ENCODE data around the gene ZNF615.
"Not testable (repeated sequence)": the region's sequence is repeated elsewhere in the genome, so short reads cannot be mapped to it uniquely, and the experiment has no call there.

Gene ZNF615

GRCh38 chr19:52007806-52008557 is at the start of gene ZNF615:
TSS of gene ZNF615 (minus strand) at chr19:52008211. CDS start at chr19:52003711, 4,500 bp downstream.
- peak; percentile 79 for DNase-seq

GRCh38 chr19:52056480-52056879 is 48.5 kb upstream of the ZNF615 start:
- DNase-seq = not testable (repeated sequence)

- DNase-seq = not testable (repeated sequence)
Observed at GRCh38 chr19:52051736-52052135, 43.7 kb upstream of the ZNF615 start.

GRCh38 chr19:52048555-52049501 is 40.8 kb upstream of the ZNF615 start, which contains the start of gene ZNF432:
TSS of gene ZNF432 (minus strand) at chr19:52048838. CDS start at chr19:52046868, 1,970 bp downstream.
- peak; percentile 76 for DNase-seq

- DNase-seq = no peak
Observed at GRCh38 chr19:52039169-52039568, 31.2 kb upstream of the ZNF615 start.

GRCh38 chr19:52034051-52034728 is 26.2 kb upstream of the ZNF615 start:
- DNase-seq = no peak

- DNase-seq = no peak
Observed at GRCh38 chr19:52028780-52029123, 20.7 kb upstream of the ZNF615 start.

GRCh38 chr19:52028027-52028779 is 20.2 kb upstream of the ZNF615 start, which contains the start of gene ZNF614:
TSS of gene ZNF614 (minus strand) at chr19:52028379. CDS start at chr19:52025745, 2,634 bp downstream.
- peak; percentile 75 for DNase-seq

- not testable (repeated sequence) for DNase-seq
Observed at GRCh38 chr19:52026255-52026990, 18.4 kb upstream of the ZNF615 start.

- not testable (repeated sequence) for DNase-seq
Observed at GRCh38 chr19:52024478-52024877, 16.5 kb upstream of the ZNF615 start.

- DNase-seq = no peak
Observed at GRCh38 chr19:52022193-52022592, 14.2 kb upstream of the ZNF615 start.

- DNase-seq = no peak
Observed at GRCh38 chr19:52020506-52020905, 12.5 kb upstream of the ZNF615 start.

- DNase-seq = no peak
Observed at GRCh38 chr19:52010674-52011073, 2.7 kb upstream of the ZNF615 start.

GRCh38 chr19:52007451-52007805 is 583 bp downstream of the ZNF615 start:
- no peak for DNase-seq

- DNase-seq = no peak
Observed at GRCh38 chr19:51994048-51994644, 13.9 kb downstream of the ZNF615 start.

GRCh38 chr19:51993422-51993821 is 14.6 kb downstream of the ZNF615 start:
- DNase-seq = no peak

- DNase-seq = peak; percentile 80
Observed at GRCh38 chr19:51986309-51987291, 21.4 kb downstream of the ZNF615 start, which contains the start of gene ZNF350. TSS of gene ZNF350 (minus strand) at chr19:51986840. CDS start at chr19:51974360, 12,480 bp downstream.

- no peak for DNase-seq
Observed at GRCh38 chr19:51983361-51983760, 24.6 kb downstream of the ZNF615 start.

- DNase-seq = not testable (repeated sequence)
Observed at GRCh38 chr19:51980926-51981325, 27.1 kb downstream of the ZNF615 start.
